Measurements from ENCODE around the gene CACHD1.

- TF ChIP-seq, protein P1, sequence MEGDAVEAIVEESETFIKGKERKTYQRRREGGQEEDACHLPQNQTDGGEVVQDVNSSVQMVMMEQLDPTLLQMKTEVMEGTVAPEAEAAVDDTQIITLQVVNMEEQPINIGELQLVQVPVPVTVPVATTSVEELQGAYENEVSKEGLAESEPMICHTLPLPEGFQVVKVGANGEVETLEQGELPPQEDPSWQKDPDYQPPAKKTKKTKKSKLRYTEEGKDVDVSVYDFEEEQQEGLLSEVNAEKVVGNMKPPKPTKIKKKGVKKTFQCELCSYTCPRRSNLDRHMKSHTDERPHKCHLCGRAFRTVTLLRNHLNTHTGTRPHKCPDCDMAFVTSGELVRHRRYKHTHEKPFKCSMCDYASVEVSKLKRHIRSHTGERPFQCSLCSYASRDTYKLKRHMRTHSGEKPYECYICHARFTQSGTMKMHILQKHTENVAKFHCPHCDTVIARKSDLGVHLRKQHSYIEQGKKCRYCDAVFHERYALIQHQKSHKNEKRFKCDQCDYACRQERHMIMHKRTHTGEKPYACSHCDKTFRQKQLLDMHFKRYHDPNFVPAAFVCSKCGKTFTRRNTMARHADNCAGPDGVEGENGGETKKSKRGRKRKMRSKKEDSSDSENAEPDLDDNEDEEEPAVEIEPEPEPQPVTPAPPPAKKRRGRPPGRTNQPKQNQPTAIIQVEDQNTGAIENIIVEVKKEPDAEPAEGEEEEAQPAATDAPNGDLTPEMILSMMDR (IDR thresholded peaks at IDR 0.05): no peak
- TF ChIP-seq POLR2A (IDR thresholded peaks at IDR 0.05): no peak
Observed at GRCh38 chr1:64570267-64570855, 100.4 kb downstream of the CACHD1 start.
